Panc1 (cell line): ENCODE measurements around the gene ALOX5. TPM values are rescaled to one million over a fixed set of nuclear protein-coding genes. Genes with fewer than 3 reads are reported as not detected.

Experiments used
- ATAC-seq: fragments of 200-7000 bp; cut with Tn5 transposase; 2 replicates; pipeline ENCODE4 v1.9.1; 2020; ENCODE audit warnings: mild to moderate bottlenecking, moderate library complexity
- BruUV-seq: library from RNA; stranded (reverse); fragments of 400-500 nt; replicated peaks from 2 replicates; lab custom pipeline; 2021; lab: Mats Ljungman, UMichigan
- CTCF ChIA-PET: fragments of 300-600 bp; sonication (Branson Sonifier 250); formaldehyde crosslinking; loops from one replicate; lab custom pipeline; 2022; ENCODE audit warnings: antibody characterized with exemption; lab: Charles Lee
- POLR2A ChIA-PET: fragments of 300-600 bp; sonication (Branson Sonifier 250); formaldehyde crosslinking; loops from one replicate; lab custom pipeline; 2022; ENCODE audit warnings: antibody characterized with exemption; lab: Charles Lee
- DNase-seq: peaks from one replicate; pipeline ENCODE4 v3.0.0-alpha.2; 2010; ENCODE audit warnings: low read depth, low spot score
- H3K27ac ChIP-seq: 2 replicates; pipeline ENCODE4 v1.5.1; 2011; ENCODE audit warnings: mild to moderate bottlenecking, low read length, inconsistent platforms
- H3K27me3 ChIP-seq: fragments of 200-500 bp; sonication (Bioruptor generic); 2 replicates; pipeline ENCODE4 v1.6.0; 2014; ENCODE audit warnings: low read length, inconsistent platforms; ENCODE audit not compliant: control insufficient read depth, insufficient read depth
- H3K36me3 ChIP-seq: fragments of 200-500 bp; sonication (Bioruptor generic); 2 replicates; pipeline ENCODE4 v1.5.1; 2014; ENCODE audit warnings: inconsistent platforms, mild to moderate bottlenecking, low read length, moderate library complexity; ENCODE audit not compliant: control insufficient read depth, insufficient read depth
- H3K4me1 ChIP-seq: 2 replicates; pipeline ENCODE4 v1.5.1; 2011; ENCODE audit warnings: inconsistent platforms, mild to moderate bottlenecking, low read length, moderate library complexity; ENCODE audit not compliant: control insufficient read depth, insufficient read depth
- H3K4me3 ChIP-seq, 2 experiments: 2 replicates each; pipeline ENCODE4 v1.5.1; 2011 to 2012; ENCODE audit warnings: low read depth in 2 of 2, low read length in 2 of 2, mild to moderate bottlenecking in 2 of 2, inconsistent platforms in 1 of 2, moderate library complexity in 1 of 2
- H3K9me3 ChIP-seq: fragments of 200-500 bp; sonication (Bioruptor generic); 2 replicates; pipeline ENCODE4 v1.5.1; 2014; ENCODE audit warnings: low read depth, mild to moderate bottlenecking, inconsistent platforms, low read length, moderate library complexity; ENCODE audit not compliant: control insufficient read depth, insufficient read depth
- POLR2AphosphoS5 ChIP-seq: IDR thresholded peaks from 2 replicates; pipeline ENCODE4 v1.6.1; 2012; ENCODE audit warnings: mild to moderate bottlenecking, low read depth, low read length, moderate library complexity
- REST ChIP-seq, 2 experiments: IDR thresholded peaks; 2 replicates each; pipeline ENCODE4 v1.6.1; 2011 to 2012; ENCODE audit warnings: low read depth in 2 of 2, control low read depth in 1 of 2, low read length in 1 of 2, mild to moderate bottlenecking in 1 of 2, moderate library complexity in 1 of 2; ENCODE audit not compliant: insufficient read depth in 1 of 2
- SIN3A ChIP-seq: IDR thresholded peaks from 2 replicates; pipeline ENCODE4 v1.6.1; 2012; ENCODE audit warnings: low read depth, mild to moderate bottlenecking, low read length, moderate library complexity, borderline replicate concordance; ENCODE audit not compliant: insufficient read depth
- TCF7L2 ChIP-seq: IDR thresholded peaks from 2 replicates; pipeline ENCODE4 v1.6.1; 2011; ENCODE audit warnings: mild to moderate bottlenecking, low read depth, low read length, inconsistent platforms
- in situ Hi-C: cut with HindIII; loops from 2 replicates; pipeline ENCODE4 v1.10.0; 2016; ENCODE audit warnings: low sequenced_read_pairs, low pct_unique_long_range_greater_than_20kb
- intact Hi-C: fragments of 100-400 bp; cut with micrococcal nuclease; formaldehyde crosslinking; loops from one replicate; pipeline ENCODE4 v1.10.0; 2022; ENCODE audit not compliant: unreplicated experiment
- total RNA-seq: library from RNA; stranded (reverse); gene quantifications from one replicate; pipeline ENCODE4 v1.2.1, GENCODE V29; 2021; ENCODE audit not compliant: unreplicated experiment
- TF ChIP-seq, protein P1 (sequence below): fragments of 450-650 bp; IDR thresholded peaks from 2 replicates; pipeline ENCODE4 v1.5.1; 2017; ENCODE audit warnings: mild to moderate bottlenecking

Gene ALOX5
- total RNA-seq, 1 experiment from 2014 or later, result 0.82 TPM

- POLR2A ChIA-PET, result no interaction called here
- TF ChIP-seq SIN3A (no peak), POLR2AphosphoS5 (no peak), REST (IDR thresholded peaks at IDR 0.05; ENCODE audit: insufficient read depth in 1 of 2, low read depth in 2 of 2, low read length in 1 of 2) (no peak), TCF7L2 (no peak)
- TF ChIP-seq, protein P1, sequence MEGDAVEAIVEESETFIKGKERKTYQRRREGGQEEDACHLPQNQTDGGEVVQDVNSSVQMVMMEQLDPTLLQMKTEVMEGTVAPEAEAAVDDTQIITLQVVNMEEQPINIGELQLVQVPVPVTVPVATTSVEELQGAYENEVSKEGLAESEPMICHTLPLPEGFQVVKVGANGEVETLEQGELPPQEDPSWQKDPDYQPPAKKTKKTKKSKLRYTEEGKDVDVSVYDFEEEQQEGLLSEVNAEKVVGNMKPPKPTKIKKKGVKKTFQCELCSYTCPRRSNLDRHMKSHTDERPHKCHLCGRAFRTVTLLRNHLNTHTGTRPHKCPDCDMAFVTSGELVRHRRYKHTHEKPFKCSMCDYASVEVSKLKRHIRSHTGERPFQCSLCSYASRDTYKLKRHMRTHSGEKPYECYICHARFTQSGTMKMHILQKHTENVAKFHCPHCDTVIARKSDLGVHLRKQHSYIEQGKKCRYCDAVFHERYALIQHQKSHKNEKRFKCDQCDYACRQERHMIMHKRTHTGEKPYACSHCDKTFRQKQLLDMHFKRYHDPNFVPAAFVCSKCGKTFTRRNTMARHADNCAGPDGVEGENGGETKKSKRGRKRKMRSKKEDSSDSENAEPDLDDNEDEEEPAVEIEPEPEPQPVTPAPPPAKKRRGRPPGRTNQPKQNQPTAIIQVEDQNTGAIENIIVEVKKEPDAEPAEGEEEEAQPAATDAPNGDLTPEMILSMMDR, result no peak
- no peaks in the 10 kb centered on the region for H3K4me1 ChIP-seq
- BruUV-seq, result no TSS peak
- CTCF ChIA-PET, result no interaction called here
- H3K9me3 ChIP-seq, result no peaks in the 10 kb centered on the region
- peaks cover 23% of the 10 kb centered on the region for H3K27me3 ChIP-seq
- no peak overlapping the region for H3K4me3 ChIP-seq
- ATAC-seq (no peak), DNase-seq (no peak)
- no peak overlapping the region for H3K27ac ChIP-seq
- in situ Hi-C loops, result no loop called here
- no peaks in the 10 kb centered on the region for H3K36me3 ChIP-seq
- intact Hi-C loops, result no loop called here
These were observed 5.8 kb upstream of the ALOX5 start for GRCh38 chr10:45368181-45368580.

GRCh38 chr10:45370202-45370955 lies 3.6 kb upstream of the ALOX5 start:
- POLR2A ChIA-PET, result no interaction called here
- intact Hi-C loops, result no loop called here
- ATAC-seq, result no peak

More at GRCh38 chr10:45370202-45370955, 3.6 kb upstream of the ALOX5 start:
- Histone ChIP-seq H3K4me1 (no peaks in the 10 kb centered on the region), H3K9me3 (no peaks in the 10 kb centered on the region), H3K27ac (no peak overlapping the region), H3K36me3 (no peaks in the 10 kb centered on the region), H3K27me3 (peaks cover 35% of the 10 kb centered on the region), H3K4me3 (no peak overlapping the region)
- DNase-seq, result no peak
- in situ Hi-C loops, result no loop called here
- CTCF ChIA-PET, result no interaction called here
- no TSS peak for BruUV-seq
- TF ChIP-seq TCF7L2 (no peak), POLR2AphosphoS5 (no peak), SIN3A (no peak), REST (IDR thresholded peaks at IDR 0.05; ENCODE audit: insufficient read depth in 1 of 2, low read depth in 2 of 2, low read length in 1 of 2) (no peak)
- TF ChIP-seq, protein P1, result no peak
